HG03354 (cell line): ENCODE data around the gene RAMP1.
"Not testable (repeated sequence)": the region's sequence is repeated elsewhere in the genome, so short reads cannot be mapped to it uniquely, and the experiment has no call there.

ENCODE experiments used
- ATAC-seq: cut with Tn5 transposase; IDR thresholded peaks from one replicate; pipeline ENCODE4 v1.9.1; 2021; ENCODE audit warnings: mild to moderate bottlenecking; ENCODE audit not compliant: unreplicated experiment, poor library complexity, severe bottlenecking

Gene RAMP1

DNA sequence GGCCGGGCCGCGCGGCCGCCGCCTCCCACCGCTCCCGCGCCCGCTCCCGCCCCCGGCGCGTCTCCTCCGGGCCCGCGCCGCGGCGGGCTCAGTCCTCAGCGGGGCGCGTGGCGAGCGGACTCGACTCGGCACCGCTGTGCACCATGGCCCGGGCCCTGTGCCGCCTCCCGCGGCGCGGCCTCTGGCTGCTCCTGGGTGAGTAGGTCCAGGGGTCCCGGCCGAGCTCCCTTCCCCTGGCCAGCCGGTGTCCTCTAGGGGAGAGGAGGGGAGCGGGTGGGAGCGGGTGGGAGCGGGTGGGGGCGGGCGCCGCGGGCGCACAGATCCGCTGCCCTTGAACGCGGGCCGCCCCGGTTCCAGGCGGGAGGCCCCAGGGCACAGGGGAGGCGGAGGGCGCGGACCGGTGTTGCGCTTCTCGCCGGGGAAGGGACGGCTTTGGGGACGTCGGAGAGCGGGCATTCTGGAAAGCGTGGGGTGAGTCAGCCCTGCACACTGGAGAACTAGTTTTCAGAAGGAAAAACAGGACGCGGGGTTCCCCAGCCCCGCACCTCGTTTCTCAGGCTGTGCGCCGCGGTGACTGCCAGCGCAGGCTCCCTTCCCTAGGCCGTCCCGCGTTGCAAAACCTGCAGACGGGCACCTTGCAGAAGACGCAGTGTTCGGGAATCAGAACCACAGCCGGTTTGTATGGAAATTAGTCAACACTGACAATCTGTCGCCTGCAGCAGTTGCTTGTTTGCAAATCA is at the start of gene RAMP1:
RAMP1 (plus strand) TSS at position 91 of the 740 bp plus-strand sequence; CDS start at position 144, 53 bp downstream.
- ATAC-seq: no peak

DNA sequence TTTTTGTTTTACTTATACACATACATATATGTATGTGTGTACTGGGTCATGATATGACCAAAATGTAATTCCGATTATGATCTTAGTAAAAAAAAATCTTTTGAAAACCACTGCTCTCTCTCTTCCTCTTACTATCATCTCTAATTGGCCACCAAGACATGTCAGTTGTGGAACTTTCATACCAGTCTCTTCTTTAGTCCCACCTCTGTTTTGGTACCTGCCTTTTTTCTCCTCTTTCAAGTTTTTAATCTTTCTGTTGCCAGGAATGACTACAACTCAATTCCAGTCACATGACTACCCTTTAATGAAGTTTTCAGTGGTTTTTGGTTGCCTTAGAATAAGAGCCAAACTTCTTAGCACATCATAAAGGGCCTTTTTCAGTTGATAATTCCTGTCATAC is 43.8 kb upstream of the RAMP1 start:
- no peak for ATAC-seq

DNA sequence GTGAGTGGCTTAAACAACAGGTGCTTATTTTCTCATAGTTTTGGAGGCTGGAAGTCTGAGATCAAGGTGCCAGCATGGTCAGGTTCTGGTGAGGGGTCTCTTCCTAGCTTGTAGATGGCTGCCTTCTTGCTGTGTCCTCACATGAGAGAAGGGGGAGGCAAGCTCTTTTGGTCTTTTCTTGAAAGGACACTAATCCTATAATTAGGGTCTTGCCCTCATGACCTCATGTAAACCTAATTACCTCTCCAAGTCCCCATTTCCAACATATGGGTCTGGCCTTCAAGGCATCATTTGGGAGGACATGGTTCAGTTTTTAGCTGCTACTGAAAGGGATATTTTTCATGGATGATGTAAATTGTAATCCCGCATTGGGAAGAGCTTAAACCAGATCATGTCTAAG is 42.9 kb upstream of the RAMP1 start:
- ATAC-seq: no peak

DNA sequence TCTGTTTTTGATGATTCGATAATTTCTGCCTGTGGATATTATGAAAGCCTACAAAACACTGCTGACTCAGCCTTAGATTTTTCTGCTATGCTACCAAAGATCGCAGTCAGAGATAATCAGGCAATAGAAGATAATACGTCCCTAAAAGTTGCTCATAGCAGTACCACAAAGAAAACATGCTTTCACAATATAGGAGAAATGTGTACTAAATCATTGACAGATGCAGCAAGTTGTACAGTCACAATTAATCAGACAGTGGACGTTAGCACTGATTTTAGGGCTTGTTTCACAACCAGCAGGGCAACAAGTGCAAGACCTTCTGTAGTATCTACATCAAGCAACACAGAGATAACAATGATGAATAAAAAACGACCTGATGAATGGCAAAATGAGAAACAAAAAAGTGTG is 41.4 kb upstream of the RAMP1 start:
- ATAC-seq: no peak

DNA sequence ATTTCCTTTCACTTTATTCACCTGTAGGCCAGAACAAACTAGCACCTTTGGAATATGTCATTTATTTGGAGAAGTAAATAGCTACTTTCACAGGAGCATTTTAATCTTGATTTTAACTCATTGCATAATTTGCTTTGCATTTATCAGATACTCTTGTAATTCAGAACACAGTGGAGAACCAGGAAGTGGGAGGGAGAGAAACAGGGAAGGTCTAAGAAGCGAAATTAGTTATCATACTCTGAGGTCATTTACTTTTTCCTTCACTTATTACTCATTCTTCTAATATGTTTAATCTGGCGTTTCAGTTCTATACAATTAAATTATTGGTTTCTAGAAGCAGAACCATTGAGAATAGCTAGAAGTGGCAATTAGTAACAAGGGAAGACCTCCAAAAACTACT is 40.2 kb upstream of the RAMP1 start:
- ATAC-seq: no peak

DNA sequence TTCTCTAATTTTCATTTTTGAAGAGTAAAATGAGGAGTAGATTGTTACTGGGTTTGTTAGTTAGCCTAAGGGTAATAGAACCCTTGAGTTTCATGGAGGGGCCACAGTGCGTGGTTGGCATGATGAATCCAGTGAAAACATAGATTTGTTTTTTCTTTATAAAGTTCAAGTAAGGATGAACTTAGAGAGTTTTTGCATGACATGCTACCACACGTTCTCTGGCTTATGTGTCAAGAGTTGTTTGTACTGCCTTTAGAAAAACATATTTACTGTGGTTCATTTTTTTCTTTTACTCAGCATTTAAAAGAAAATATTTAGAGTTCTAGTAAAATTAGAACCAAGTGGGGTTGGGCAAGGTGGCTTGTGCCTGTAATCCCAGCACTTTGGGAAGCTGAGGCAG is 39.0 kb upstream of the RAMP1 start:
- no peak for ATAC-seq

DNA sequence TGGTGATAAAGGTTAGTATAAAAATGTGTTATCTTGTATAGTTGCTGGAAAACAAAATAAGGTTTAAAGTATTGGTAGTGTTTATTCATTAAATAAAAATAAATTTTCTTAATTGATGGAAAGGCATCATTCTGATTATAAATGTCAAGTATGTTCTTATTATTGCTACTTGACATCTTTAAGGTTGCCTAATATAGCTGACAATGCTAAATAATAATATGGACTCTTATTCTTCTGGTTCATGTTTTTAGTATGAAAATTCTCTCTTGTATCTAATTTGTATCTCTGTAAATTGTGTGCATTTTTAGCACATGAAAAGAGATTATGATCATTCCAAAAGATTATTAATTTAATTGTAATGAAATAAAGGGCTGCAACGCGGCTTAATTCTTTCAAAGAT is 35.9 kb upstream of the RAMP1 start:
- no peak for ATAC-seq

DNA sequence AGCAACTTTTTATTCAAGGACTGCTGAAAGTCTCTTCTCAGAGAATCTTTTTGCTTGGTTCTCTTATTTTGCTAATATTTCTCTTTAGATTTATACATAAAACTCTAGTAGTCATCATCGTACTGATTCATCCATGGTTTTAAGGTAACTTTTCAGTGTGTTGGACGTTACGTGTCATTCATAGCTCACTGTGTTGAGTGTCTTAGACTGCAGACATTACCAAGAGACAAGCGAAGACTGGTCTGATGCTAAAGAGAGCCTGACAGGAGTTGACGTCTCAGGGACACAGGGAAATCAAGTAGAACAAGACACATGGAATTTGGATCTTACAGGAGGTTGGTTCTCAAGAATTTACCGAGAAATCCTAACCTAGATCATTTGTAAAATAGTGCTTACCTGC is 35.3 kb upstream of the RAMP1 start:
- ATAC-seq: no peak

DNA sequence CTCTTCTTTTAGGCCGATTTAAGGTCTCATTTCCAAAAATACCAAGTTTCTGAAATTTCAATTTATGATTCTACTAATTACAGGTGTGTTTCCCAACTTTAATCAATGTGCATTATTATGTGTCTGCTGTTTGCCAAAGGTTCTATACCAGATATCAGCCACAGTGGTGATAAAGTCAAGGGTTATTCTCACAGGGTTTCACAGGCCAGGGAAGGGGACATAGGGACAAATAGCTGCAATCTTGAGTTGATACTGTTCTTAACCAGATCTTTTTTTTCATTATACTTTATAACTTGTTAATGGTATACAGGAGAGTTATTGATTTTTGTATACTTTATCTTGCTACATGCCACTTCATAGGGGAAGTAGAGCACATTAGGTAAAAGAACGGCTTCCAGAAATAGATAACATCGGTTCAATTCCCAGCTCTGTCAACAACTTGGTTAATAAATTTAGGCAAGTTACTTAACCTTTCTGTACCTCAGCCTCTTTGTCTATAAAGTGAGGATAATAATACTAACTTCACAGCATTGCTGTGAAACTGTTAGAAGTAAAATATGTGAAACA is 31.9 kb upstream of the RAMP1 start:
- ATAC-seq: no peak

DNA sequence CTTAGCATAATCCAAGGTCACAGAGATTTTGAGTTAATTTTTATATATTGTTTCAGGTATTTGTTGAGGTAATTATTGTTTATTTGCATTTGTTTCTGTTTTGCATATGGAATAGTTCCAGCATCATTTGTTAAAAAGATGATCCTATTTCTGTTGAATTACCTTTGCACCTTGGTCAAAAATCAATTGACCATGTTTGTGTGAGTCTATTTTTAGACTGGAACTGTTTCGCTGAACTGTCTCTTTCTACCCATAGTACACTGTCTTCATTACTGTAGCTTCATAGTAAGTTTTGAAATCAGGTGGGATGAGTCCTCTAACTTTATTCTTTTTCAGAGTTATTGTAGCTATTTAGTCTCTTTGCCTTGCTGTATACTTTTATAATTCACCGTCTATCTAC is 28.9 kb upstream of the RAMP1 start:
- no peak for ATAC-seq

DNA sequence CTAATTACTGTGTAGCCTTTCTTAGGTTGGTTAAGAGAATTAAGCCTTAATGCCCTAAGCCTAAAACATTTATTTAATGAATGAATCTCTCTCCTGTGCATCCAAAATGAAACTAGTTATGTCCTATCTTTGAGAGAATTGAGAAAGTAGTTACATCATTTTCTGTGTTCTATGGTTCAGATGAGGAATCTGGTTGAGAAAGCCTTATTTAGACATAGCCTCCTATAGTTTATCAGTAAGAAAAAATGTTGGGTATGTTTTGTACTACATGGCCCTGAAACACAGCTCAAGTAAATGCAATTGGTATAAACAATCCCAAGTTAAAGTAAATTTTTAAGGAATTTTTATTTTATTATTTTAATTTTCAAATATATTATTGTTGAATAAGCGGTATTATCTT is 25.9 kb upstream of the RAMP1 start:
- ATAC-seq: no peak

DNA sequence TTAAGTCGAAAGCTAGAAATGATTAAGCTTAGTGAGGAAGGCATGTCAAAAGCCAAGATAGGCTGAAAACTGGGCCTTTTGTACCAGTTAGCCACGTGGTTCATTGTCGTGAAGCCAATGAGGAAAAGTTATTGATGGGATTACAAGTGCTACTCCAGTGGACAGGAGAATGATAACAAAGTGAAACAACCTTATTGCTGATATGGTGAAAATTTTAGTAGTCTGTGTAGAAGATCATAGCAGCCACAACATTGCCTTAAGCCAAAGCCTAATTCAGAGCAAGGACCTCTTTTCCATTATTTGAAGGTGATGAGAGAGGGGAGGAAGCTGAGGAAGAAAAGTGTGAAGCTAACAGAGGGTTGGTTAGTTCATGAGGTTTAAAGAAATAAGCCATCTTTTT is 24.1 kb upstream of the RAMP1 start:
- ATAC-seq: no peak

DNA sequence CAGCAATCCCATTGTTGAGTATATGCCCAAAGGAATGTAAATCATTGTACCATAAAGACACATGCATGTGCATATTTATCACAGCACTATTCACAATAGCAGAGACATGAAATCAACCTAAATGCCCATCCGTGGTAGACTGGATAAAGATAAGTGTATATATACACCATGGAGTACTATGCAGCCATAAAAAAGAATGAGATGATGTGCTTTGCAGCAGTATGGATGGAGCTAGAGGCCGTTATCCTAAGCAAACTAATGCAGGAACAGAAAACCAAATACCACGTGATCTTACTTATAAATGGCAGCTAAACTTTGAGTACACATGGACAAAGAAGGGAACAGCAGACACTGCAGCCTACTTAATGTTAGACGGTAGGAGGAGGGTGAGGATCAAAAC is 18.4 kb upstream of the RAMP1 start:
- no peak for ATAC-seq

DNA sequence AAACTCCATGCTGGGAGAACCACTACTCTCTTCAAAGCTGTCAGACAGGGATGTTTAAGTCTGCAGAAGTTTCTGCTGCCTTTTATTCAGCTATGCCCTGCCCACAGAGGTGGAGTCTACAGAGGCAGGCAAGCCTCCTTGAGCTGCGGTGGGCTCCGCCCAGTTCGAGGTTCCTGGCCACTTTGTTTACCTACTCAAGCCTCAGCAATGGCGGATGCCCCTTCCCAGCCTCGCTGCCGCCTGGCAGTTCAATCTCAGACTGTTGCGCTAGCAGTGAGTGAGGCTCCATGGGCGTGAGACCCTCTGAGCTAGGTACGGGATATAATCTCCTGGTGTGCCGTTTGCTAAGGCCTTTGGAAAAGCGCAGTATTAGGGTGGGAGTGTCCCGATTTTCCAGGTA is 10.5 kb upstream of the RAMP1 start:
- ATAC-seq: not testable (repeated sequence)

DNA sequence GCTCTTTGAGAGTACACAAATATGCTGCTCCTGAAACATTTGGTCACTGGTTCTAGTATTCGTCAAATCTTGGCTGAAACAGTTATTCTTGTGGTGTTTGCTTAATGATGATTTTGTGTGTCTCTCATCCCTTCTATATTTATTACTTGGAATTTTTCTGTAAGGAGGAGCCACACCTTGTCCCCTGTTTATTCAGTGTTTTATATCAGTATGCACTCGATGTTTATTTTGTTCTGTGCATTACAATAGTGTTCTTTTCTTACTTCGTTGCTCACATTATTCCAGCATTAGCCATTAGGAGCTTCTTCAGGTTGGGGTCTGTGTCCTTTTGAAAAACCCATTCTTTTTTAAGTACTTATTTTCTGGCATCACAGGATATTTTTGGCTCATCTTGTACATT is 5.1 kb upstream of the RAMP1 start:
- ATAC-seq: no peak

DNA sequence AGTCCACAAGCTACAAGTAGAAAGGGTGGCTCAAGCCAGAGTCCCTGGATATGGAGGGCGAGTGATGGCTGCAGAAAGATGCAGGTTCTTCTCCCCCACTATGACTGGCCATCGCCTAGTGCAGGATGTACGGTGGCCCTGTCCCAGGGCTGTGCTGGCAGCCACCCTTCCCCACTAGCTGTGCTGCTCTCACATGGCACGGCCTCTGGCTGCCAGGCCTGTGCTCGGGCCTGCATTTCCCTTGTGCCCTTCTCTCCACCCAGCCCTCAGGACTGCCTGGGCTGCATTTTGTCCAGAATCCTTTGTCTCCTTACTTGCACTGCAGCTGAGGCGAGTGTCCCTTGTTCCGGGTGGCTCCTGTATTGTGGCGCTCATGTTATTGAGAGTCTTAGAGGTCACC is 1.6 kb upstream of the RAMP1 start:
- ATAC-seq: no peak

DNA sequence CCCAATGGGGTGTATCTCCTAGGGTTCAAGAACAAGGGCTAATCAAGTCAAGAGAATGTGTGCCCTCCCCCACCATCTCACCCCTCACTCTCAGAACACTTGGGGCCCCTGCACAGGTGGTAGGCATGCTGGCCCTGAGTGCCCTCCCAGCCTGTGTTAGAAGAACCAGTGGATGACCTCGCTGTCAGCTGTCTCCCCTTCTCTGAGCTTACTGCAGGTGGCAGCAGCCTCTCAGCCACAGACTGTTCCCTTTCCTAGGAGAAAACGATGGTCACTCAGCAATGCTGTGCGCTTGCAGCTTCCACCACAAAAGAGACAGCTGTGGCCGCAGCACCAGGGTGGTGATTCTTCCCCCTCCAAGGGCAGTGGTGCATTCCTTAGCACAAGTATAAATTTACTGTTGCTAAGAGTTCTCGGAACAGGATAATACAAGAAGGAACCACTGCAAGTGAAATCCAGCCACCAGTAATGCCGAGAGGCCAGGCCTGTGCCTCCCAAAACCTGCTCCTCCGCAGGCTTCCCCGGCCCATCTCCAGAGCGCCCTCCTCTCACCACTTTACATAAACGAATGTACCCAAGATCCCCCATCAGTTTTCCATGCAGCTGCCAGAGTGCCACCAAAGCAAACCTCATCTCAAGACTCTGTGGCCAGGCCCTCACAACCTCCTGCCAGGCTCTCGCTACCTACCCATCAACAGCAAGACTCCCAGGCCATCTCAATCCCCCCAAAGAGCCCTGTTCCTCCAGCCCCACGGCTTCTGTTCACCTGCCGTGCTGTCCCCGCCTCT is 935 bp upstream of the RAMP1 start:
- ATAC-seq: no peak

DNA sequence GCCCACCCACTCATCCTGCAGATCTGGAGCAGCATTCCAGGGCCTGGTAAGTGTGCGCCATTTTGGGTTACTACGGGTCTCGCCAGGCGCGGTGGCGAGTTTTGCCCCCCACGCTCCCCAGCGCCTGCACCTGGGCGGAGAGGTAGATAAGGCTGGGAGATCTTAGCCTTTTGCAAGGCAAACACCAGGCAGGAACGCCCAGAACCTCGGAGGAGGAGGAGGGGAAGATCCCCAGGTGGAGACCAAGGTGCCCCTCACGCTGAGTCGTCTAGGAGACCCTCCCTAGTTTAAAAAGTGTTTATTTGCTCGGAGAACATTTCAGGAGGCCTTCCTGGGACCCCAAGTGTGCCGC is 365 bp upstream of the RAMP1 start:
- no peak for ATAC-seq

DNA sequence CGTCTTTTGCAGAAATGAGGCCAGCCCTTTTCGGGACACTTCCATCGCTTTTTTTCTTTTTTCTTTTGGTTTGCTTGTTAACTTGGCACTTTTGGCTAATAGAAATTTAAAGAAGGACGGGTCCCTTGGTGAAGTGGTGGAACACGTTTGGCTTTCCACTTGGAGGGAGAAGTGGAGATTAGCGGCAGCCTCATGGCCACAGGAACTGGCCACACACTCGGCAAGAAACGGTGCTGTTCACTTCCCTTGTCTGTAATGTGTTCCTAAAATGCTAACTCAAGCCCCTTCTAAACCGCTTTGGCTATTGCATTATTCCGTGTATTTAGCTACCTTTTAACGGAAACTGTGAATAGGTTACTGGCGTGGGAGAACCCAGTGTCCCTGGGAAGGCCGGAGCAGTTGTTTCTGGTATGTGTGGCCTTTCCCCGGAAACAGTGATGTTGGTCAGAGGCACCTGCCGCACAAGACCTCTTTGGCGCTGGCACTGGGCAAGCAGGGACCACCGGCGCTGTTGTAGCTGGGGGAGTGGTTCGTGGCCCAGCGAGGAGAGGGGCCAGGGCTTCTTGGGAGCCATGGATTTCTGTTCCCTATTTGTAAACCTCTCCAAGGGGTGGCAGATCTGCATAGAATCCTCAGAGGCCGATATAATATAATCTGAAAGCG is 981 bp downstream of the RAMP1 start:
- no peak for ATAC-seq

DNA sequence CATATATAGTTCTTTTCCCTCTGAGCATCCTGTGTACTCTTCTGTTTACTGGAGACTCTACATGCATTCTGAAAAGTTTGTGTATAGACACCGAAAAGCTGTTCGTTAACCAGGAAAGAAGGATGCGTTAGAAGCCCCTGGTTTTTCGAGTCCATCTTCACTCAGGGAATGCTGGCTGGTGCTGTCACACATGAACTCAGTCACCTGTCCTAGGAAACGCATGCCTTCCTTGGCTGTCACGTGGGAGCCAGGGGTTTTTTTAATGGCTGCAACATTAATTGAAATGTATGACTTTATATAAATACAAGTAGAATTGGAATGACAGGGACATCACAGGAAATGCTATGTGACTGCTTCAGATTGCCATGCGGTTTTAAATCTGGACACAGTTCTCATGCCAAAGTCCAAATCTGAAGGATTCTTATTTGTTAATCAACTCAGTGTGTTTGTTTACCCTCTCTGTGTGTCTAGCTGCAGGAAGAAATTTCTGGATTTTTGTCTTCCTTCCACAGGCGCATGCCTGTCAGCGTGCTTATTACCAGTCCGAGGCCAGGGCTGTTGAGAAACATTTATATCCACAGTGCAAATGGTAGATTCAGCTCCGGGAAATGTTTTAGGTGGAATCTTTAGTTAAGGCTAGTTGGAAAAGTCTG is 2.6 kb downstream of the RAMP1 start:
- ATAC-seq: no peak
